ENCODE results near the gene EGLN1.
"Not testable (repeated sequence)": the region's sequence is repeated elsewhere in the genome, so short reads cannot be mapped to it uniquely, and the experiment has no call there.

Gene EGLN1

DNA sequence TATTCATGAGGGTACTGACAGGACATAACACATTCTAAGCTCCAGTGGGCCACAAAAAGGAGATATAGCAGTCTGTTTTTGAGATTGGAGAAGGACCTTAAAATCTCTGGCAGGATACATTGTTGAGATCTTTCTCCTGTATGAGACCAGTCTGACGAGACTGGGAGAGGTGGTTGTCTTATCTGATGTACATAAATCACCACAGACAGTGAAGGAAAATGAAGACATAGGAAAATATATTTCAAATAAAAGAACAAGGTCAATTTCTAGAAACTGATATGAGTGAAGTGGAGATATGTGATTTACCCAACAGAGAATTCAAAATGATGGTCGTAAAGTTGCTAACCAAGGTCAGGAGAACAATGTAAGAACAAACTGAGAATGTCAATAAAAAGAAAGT is 21.3 kb upstream of the EGLN1 start:
- H3K4me1 ChIP-seq (ENCODE audit: insufficient read depth, poor library complexity, severe bottlenecking): no peaks in the 10 kb centered on the region
- no peaks in the 10 kb centered on the region for H3K27me3 ChIP-seq (ENCODE audit: insufficient read depth, poor library complexity, severe bottlenecking)
- H3K36me3 ChIP-seq (ENCODE audit: low read depth): no peaks in the 10 kb centered on the region
- DNase-seq (ENCODE audit: low spot score) (no peak), ATAC-seq (ENCODE audit: low read depth) (no peak)
- H3K9me3 ChIP-seq (ENCODE audit: severe bottlenecking): no peaks in the 10 kb centered on the region
- no peak for TF ChIP-seq CTCF (IDR thresholded peaks at IDR 0.05; ENCODE audit: poor library complexity, severe bottlenecking)
- no peak overlapping the region for H3K27ac ChIP-seq (ENCODE audit: poor library complexity, severe bottlenecking)
- H3K4me3 ChIP-seq (ENCODE audit: severe bottlenecking): no peak overlapping the region

DNA sequence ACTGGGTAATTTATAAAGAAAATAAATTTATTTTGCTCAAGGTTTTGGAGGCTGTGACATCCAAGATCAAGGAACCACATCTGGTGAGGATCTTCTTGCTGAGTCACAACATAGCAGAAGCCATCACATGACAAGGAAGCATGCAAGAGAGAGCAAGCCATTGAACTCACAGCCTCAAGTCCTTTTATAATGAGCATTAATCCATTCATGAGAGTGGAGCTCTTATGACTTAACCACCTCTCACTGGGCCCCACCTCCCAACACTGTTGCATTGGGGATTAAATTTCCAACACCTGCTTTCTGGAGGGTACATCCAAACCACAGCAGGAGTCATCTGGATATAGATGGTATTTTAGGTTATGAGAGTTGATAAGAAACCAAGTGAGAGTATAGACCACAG is 20.6 kb upstream of the EGLN1 start:
- Histone ChIP-seq H3K27me3 (ENCODE audit: insufficient read depth, poor library complexity, severe bottlenecking) (no peaks in the 10 kb centered on the region), H3K9me3 (ENCODE audit: severe bottlenecking) (no peaks in the 10 kb centered on the region), H3K4me1 (ENCODE audit: insufficient read depth, poor library complexity, severe bottlenecking) (no peaks in the 10 kb centered on the region), H3K36me3 (ENCODE audit: low read depth) (no peaks in the 10 kb centered on the region), H3K4me3 (ENCODE audit: severe bottlenecking) (no peak overlapping the region), H3K27ac (ENCODE audit: poor library complexity, severe bottlenecking) (no peak overlapping the region)
- ATAC-seq (ENCODE audit: low read depth) (no peak), DNase-seq (ENCODE audit: low spot score) (no peak)
- TF ChIP-seq CTCF (IDR thresholded peaks at IDR 0.05; ENCODE audit: poor library complexity, severe bottlenecking): no peak

DNA sequence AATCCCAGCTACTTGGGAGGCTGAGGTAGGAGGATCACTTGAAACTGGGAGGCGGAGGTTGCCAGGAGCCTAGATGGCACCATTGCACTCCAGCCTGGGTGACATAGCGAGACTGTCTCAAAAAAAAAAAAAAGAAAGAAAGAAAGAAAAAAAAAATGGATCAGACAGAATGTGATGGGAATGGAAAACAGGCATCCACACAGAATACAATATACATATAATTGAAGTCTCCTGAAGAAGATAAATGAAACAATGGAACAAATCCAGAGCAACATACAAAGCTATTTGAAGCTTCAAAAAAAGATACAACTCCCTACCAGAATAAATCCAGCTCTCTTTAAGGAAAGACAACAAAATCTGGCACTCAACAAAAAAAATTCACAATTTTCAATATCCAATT is 10.9 kb upstream of the EGLN1 start:
- no peaks in the 10 kb centered on the region for H3K4me1 ChIP-seq (ENCODE audit: insufficient read depth, poor library complexity, severe bottlenecking)
- H3K27ac ChIP-seq (ENCODE audit: poor library complexity, severe bottlenecking): no peak overlapping the region
- no peaks in the 10 kb centered on the region for H3K27me3 ChIP-seq (ENCODE audit: insufficient read depth, poor library complexity, severe bottlenecking)
- no peak for ATAC-seq (ENCODE audit: low read depth)
- DNase-seq (ENCODE audit: low spot score): no peak
- no peaks in the 10 kb centered on the region for H3K9me3 ChIP-seq (ENCODE audit: severe bottlenecking)
- no peak overlapping the region for H3K4me3 ChIP-seq (ENCODE audit: severe bottlenecking)
- TF ChIP-seq CTCF (IDR thresholded peaks at IDR 0.05; ENCODE audit: poor library complexity, severe bottlenecking): no peak
- H3K36me3 ChIP-seq (ENCODE audit: low read depth): no peaks in the 10 kb centered on the region

- H3K9me3 ChIP-seq (ENCODE audit: severe bottlenecking): no peaks in the 10 kb centered on the region
- no peak overlapping the region for H3K4me3 ChIP-seq (ENCODE audit: severe bottlenecking)
- no peaks in the 10 kb centered on the region for H3K27me3 ChIP-seq (ENCODE audit: insufficient read depth, poor library complexity, severe bottlenecking)
- H3K36me3 ChIP-seq (ENCODE audit: low read depth): no peaks in the 10 kb centered on the region
- ATAC-seq (ENCODE audit: low read depth): no peak
- no peak for TF ChIP-seq CTCF (IDR thresholded peaks at IDR 0.05; ENCODE audit: poor library complexity, severe bottlenecking)
- DNase-seq (ENCODE audit: low spot score): no peak
- no peak overlapping the region for H3K27ac ChIP-seq (ENCODE audit: poor library complexity, severe bottlenecking)
- no peaks in the 10 kb centered on the region for H3K4me1 ChIP-seq (ENCODE audit: insufficient read depth, poor library complexity, severe bottlenecking)
These were observed 9.8 kb upstream of the EGLN1 start for GRCh38 chr1:231431665-231432415.

DNA sequence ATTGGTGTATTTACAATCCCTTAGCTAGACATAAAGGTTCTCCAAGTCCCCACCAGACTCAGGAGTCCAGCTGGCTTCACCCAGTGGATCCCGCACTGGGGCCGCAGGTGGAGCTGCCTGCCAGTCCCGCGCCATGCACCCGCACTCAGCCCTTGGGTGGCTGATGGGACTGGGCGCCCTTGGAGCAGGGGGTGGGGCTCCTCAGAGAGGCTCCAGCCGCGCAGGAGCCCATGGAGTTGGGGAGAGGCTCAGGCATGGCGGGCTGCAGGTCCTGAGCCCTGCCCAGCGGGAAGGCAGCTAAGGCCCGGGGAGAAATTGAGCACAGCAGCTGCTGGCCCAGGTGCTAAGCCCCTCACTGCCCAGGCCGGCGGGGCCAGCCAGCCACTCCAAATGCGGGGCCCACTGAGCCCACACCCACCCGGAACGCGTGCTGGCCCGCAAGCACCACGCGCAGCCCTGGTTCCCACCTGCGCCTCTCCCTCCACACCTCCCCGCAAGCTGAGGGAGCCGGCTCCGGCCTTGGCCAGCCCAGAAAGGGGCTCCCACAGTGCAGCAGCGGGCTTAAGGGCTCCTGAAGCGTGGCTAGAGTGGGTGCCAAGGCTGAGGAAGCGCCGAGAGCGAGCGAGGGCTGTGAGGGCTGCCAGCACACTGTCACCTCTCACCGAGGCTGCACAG is 8.7 kb upstream of the EGLN1 start:
- not testable (repeated sequence) for H3K27ac ChIP-seq (ENCODE audit: poor library complexity, severe bottlenecking); H3K4me3 ChIP-seq (ENCODE audit: severe bottlenecking); H3K36me3 ChIP-seq (ENCODE audit: low read depth); H3K9me3 ChIP-seq (ENCODE audit: severe bottlenecking); H3K27me3 ChIP-seq (ENCODE audit: insufficient read depth, poor library complexity, severe bottlenecking); ATAC-seq (ENCODE audit: low read depth); DNase-seq (ENCODE audit: low spot score); H3K4me1 ChIP-seq (ENCODE audit: insufficient read depth, poor library complexity, severe bottlenecking)

Data from RWPE2 (cell line).